H1 (cell line): ENCODE results near the gene CEP128. TPM values are rescaled to one million over a fixed set of nuclear protein-coding genes. Genes with fewer than 3 reads are reported as not detected.

Experiments
- CTCF ChIA-PET: fragments of 300-600 bp; sonication (Branson Sonifier 250); formaldehyde crosslinking; loops from one replicate; lab custom pipeline; 2021; ENCODE audit not compliant: partially characterized antibody; lab: Charles Lee
- POLR2A ChIA-PET: fragments of 300-600 bp; sonication (Branson Sonifier 250); formaldehyde crosslinking; loops from one replicate; lab custom pipeline; 2021; ENCODE audit warnings: inconsistent platforms; ENCODE audit not compliant: partially characterized antibody; lab: Charles Lee
- DNase-seq, 2 experiments: peaks; one replicate each; pipeline versions ENCODE4 v3.0.0 to v3.0.0-alpha.2; 2010 to 2022; ENCODE audit warnings: low spot score in 2 of 2, low read depth in 1 of 2, mixed read lengths in 1 of 2
- FAIRE-seq: peaks from 2 replicates; lab custom pipeline; 2011; peaks lifted over from hg19 to GRCh38; lab: Jason Lieb, UNC
- H2AFZ ChIP-seq: 2 replicates; pipeline ENCODE4 v1.8.1; 2012; ENCODE audit warnings: low read length, inconsistent platforms
- H2AK5ac ChIP-seq: 2 replicates; pipeline ENCODE4 v1.6.1; 2013; ENCODE audit warnings: low read depth, low read length
- H2BK120ac ChIP-seq: replicated peaks from 2 replicates; pipeline ENCODE3; 2013; ENCODE audit warnings: low read depth, low read length, inconsistent platforms
- H2BK12ac ChIP-seq: 2 replicates; pipeline ENCODE4 v1.6.1; 2013; ENCODE audit warnings: low read depth, low read length
- H2BK15ac ChIP-seq: 2 replicates; pipeline ENCODE4 v1.6.1; 2013; ENCODE audit warnings: low read length
- H2BK20ac ChIP-seq: 2 replicates; pipeline ENCODE4 v1.6.1; 2013; ENCODE audit warnings: low read length
- H2BK5ac ChIP-seq: 2 replicates; pipeline ENCODE4 v1.6.1; 2013; ENCODE audit warnings: low read depth, low read length
- H3K14ac ChIP-seq: 2 replicates; pipeline ENCODE4 v1.6.1; 2013; ENCODE audit warnings: inconsistent platforms; ENCODE audit not compliant: insufficient read length
- H3K18ac ChIP-seq: 2 replicates; pipeline ENCODE4 v1.6.1; 2013; ENCODE audit warnings: low read length; ENCODE audit errors: extremely low read depth
- H3K23ac ChIP-seq: 2 replicates; pipeline ENCODE4 v1.6.1; 2013; ENCODE audit warnings: inconsistent platforms; ENCODE audit not compliant: insufficient read length
- H3K23me2 ChIP-seq: 2 replicates; pipeline ENCODE4 v1.6.1; 2013; ENCODE audit warnings: low read depth, low read length
- H3K27ac ChIP-seq: 2 replicates; pipeline ENCODE4 v1.6.1; 2011; ENCODE audit warnings: low read depth, low read length, inconsistent platforms
- H3K27me3 ChIP-seq, 4 experiments: replicated peaks in 1 of 4; 1 replicate in 1 of 4; 2 replicates in 3 of 4; pipeline versions ENCODE4 v1.6.1 to v1.8.1; 2011 to 2013; ENCODE audit warnings: low read length in 3 of 4, mild to moderate bottlenecking in 3 of 4, inconsistent platforms in 2 of 4, mixed read lengths in 2 of 4, moderate library complexity in 1 of 4; ENCODE audit not compliant: control insufficient read depth in 3 of 4, insufficient read depth in 3 of 4; ENCODE audit errors: extremely low read depth in 1 of 4
- H3K36me3 ChIP-seq, 4 experiments: 2 replicates each; pipeline versions ENCODE4 v1.6.1 to v1.8.1; 2011 to 2013; ENCODE audit warnings: mild to moderate bottlenecking in 4 of 4, low read length in 3 of 4, moderate library complexity in 2 of 4, control low read depth in 1 of 4, inconsistent platforms in 1 of 4; ENCODE audit not compliant: insufficient read depth in 4 of 4, control insufficient read depth in 2 of 4
- H3K4ac ChIP-seq: replicated peaks from 2 replicates; pipeline ENCODE3; 2013; ENCODE audit warnings: low read length, low read depth, mixed read lengths, inconsistent platforms; ENCODE audit not compliant: insufficient read length
- H3K4me1 ChIP-seq, 4 experiments: replicated peaks in 1 of 4; 1 replicate in 1 of 4; 2 replicates in 3 of 4; pipeline versions ENCODE4 v1.6.1 to v1.8.1; 2011 to 2013; ENCODE audit warnings: low read length in 3 of 4, inconsistent platforms in 2 of 4, mixed read lengths in 1 of 4; ENCODE audit not compliant: insufficient read depth in 4 of 4, control insufficient read depth in 3 of 4
- H3K4me2 ChIP-seq, 2 experiments: 2 replicates each; pipeline versions ENCODE4 v1.6.1 to v1.8.1; 2011 to 2013; ENCODE audit warnings: low read depth in 2 of 2, low read length in 2 of 2, control low read depth in 1 of 2, inconsistent platforms in 1 of 2, mild to moderate bottlenecking in 1 of 2; ENCODE audit not compliant: insufficient read depth in 1 of 2
- H3K4me3 ChIP-seq, 4 experiments: fragments of 200-600, 300-600 bp in 1 of 4; sonication (generic), shearing (Covaris generic), sonication (Bioruptor Twin) in 1 of 4; 2 replicates each; pipeline versions ENCODE4 v1.5.1 to v1.8.1; 2011 to 2016; ENCODE audit warnings: low read length in 4 of 4, low read depth in 3 of 4, control low read depth in 2 of 4, inconsistent platforms in 2 of 4, mild to moderate bottlenecking in 2 of 4, mixed read lengths in 1 of 4, moderate library complexity in 1 of 4; ENCODE audit not compliant: insufficient read depth in 2 of 4; ENCODE audit errors: extremely low read depth in 1 of 4
- H3K56ac ChIP-seq: replicated peaks from 2 replicates; pipeline ENCODE3; 2013; ENCODE audit warnings: low read depth, mild to moderate bottlenecking, mixed read lengths, low read length, inconsistent platforms; ENCODE audit not compliant: insufficient read length
- H3K79me1 ChIP-seq: 2 replicates; pipeline ENCODE4 v1.6.1; 2013; ENCODE audit warnings: low read depth, low read length, control low read depth
- H3K79me2 ChIP-seq, 2 experiments: 2 replicates each; pipeline versions ENCODE4 v1.6.1 to v1.8.1; 2012 to 2013; ENCODE audit warnings: low read length in 2 of 2, mild to moderate bottlenecking in 2 of 2, inconsistent platforms in 1 of 2; ENCODE audit not compliant: insufficient read depth in 2 of 2, control insufficient read depth in 1 of 2
- H3K9ac ChIP-seq, 4 experiments: replicated peaks in 1 of 4; 1 replicate in 1 of 4; 2 replicates in 3 of 4; pipeline versions ENCODE4 v1.6.1 to v1.8.1; 2011 to 2013; ENCODE audit warnings: low read depth in 3 of 4, low read length in 3 of 4, control low read depth in 2 of 4, mild to moderate bottlenecking in 2 of 4, moderate library complexity in 2 of 4, inconsistent platforms in 1 of 4; ENCODE audit errors: extremely low read depth in 1 of 4
- H3K9me3 ChIP-seq, 2 experiments: 2 replicates each; pipeline versions ENCODE4 v1.6.1 to v1.8.1; 2012 to 2013; ENCODE audit warnings: mild to moderate bottlenecking in 2 of 2, moderate library complexity in 2 of 2, control low read depth in 1 of 2, inconsistent platforms in 1 of 2, low read depth in 1 of 2, low read length in 1 of 2, mixed read lengths in 1 of 2; ENCODE audit not compliant: insufficient read depth in 2 of 2
- H4K20me1 ChIP-seq, 2 experiments: replicated peaks in 1 of 2; 2 replicates each; pipeline versions ENCODE3 to v1.8.1; 2011 to 2013; ENCODE audit warnings: inconsistent platforms in 2 of 2, low read length in 2 of 2, mild to moderate bottlenecking in 1 of 2; ENCODE audit not compliant: insufficient read depth in 2 of 2, control insufficient read depth in 1 of 2
- H4K5ac ChIP-seq: 2 replicates; pipeline ENCODE4 v1.6.1; 2013; ENCODE audit warnings: low read length, low read depth, mixed read lengths, inconsistent platforms; ENCODE audit not compliant: insufficient read length
- H4K8ac ChIP-seq: 2 replicates; pipeline ENCODE4 v1.8.0; 2013; ENCODE audit warnings: mild to moderate bottlenecking, moderate library complexity, low read length, inconsistent platforms; ENCODE audit not compliant: insufficient read depth; ENCODE audit errors: extremely low read depth
- H4K91ac ChIP-seq: replicated peaks from 2 replicates; pipeline ENCODE3; 2013; ENCODE audit warnings: low read length, mixed read lengths, inconsistent platforms; ENCODE audit not compliant: insufficient read length
- KDM4A ChIP-seq: IDR thresholded peaks from one replicate; pipeline ENCODE4 v1.7.1; 2012; ENCODE audit warnings: low read depth, mild to moderate bottlenecking, moderate library complexity, low read length, inconsistent platforms; ENCODE audit not compliant: severe bottlenecking
- WGBS, 2 experiments: shearing (Covaris generic) in 1 of 2; methylation state at CpG; one replicate each; pipeline versions ENCODE4 v1.1.6 to v1.1.7; 2013 to 2015; ENCODE audit warnings: low lambda C conversion rate in 2 of 2, mixed read lengths in 2 of 2, inconsistent platforms in 1 of 2, low coverage in 1 of 2, missing lambda C conversion rate in 1 of 2; ENCODE audit not compliant: insufficient replicate concordance in 2 of 2, insufficient coverage in 1 of 2, insufficient read length in 1 of 2; ENCODE audit errors: extremely low coverage in 1 of 2, missing lambda C conversion rate in 1 of 2; 5-methylcytosine and 5-hydroxymethylcytosine counted together
- polyA plus RNA-seq, 7 experiments: library from polyadenylated mRNA; depleted of rRNA in 3 of 7; stranded (reverse) in 5 of 7; unstranded in 2 of 7; fragments of >200 nt in 5 of 7; fragments of 200-250 nt in 2 of 7; gene quantifications; 1 replicate in 5 of 7; 2 replicates in 1 of 7; 4 replicates in 1 of 7; pipeline versions ENCODE4 v1.2.1 to v1.2.3, GENCODE V29; 2011 to 2013; ENCODE audit warnings: missing spikeins in 2 of 7, mixed read lengths in 2 of 7
- total RNA-seq: library from RNA; stranded (reverse); fragmentation: NEBNext Ultra II Directional; extraction: Animal tissue kit (Norgen Biotek cat#: 25700); gene quantifications from 2 replicates; pipeline ENCODE4 v1.2.1, GENCODE V29; 2021
- TF ChIP-seq, protein P1 (sequence below), 3 experiments: IDR thresholded peaks; 1 replicate in 2 of 3; 2 replicates in 1 of 3; pipeline versions ENCODE4 v1.5.1 to v1.6.1; 2011; ENCODE audit warnings: low read length in 3 of 3, mild to moderate bottlenecking in 3 of 3, inconsistent platforms in 2 of 3, low read depth in 1 of 3, moderate library complexity in 1 of 3; ENCODE audit not compliant: insufficient read depth in 1 of 3; ENCODE audit errors: control extremely low read depth in 1 of 3

The CEP128 gene
- total and polyA plus RNA-seq, 2 of the 8 experiments (the other 6 are each of a cell fraction or from before 2014, with no cell fraction given): 1.9 to 17.0 TPM

DNA sequence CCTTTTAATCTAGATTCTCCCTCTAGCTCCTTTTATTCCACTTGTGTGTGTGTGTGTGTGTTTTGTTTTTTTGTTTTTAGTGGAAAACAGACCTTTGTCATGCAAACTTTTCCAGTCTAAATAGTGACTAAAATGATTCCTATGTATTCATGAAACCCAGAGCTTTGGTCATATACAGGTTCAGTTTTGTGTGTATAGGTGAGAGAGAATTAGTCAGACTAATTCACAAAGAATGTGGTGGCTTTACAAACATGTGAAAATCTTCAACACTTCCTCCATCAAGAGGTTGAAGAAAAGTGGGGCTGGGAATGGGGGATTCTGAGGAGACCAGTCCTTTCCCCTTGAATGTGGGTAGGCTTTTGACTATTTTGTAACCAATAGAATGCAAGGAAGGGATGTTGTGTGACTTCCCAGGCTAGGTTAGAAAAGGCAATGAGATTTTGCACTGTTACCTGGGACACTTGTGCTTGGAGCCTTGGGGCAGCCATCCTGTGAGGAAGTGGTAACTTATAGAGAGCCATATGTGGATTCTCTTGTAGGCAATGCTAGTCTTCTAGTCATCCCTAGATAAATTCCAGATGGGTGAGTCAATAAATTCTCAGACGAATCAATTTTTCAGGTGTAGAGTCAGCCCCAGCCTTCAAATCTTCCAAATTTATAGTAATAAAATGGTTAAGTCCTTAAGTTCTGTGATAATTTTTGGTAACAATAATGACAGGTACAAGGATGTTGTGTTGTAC lies 236.1 kb downstream of the CEP128 start:
- Histone ChIP-seq H3K4ac (no peak overlapping the region), H3K23ac (no peak overlapping the region), H3K4me2 (no peak overlapping the region), H2BK120ac (no peak overlapping the region), H3K4me3 (no peak overlapping the region), H2BK20ac (no peak overlapping the region), H2BK15ac (no peak overlapping the region), H3K18ac (no peak overlapping the region), H3K14ac (no peak overlapping the region), H4K5ac (no peak overlapping the region), H3K27ac (no peak overlapping the region), H2AK5ac (no peak overlapping the region), H3K79me2 (no peaks in the 10 kb centered on the region), H3K56ac (no peak overlapping the region), H3K9me3 (no peaks in the 10 kb centered on the region), H2AFZ (no peak overlapping the region), H3K4me1 (no peaks in the 10 kb centered on the region), H3K79me1 (no peaks in the 10 kb centered on the region), H2BK12ac (no peak overlapping the region), H3K23me2 (no peaks in the 10 kb centered on the region), H3K27me3 (no peaks in the 10 kb centered on the region), H3K36me3 (no peaks in the 10 kb centered on the region), H4K20me1 (no peaks in the 10 kb centered on the region), H3K9ac (no peak overlapping the region), H2BK5ac (no peak overlapping the region), H4K91ac (no peak overlapping the region)
- POLR2A ChIA-PET: no interaction called here
- FAIRE-seq: no peak
- CTCF ChIA-PET: no interaction called here
- no peak for DNase-seq
- 94% methylated on average over 1 of the region's 1 CpG; no CpG with 5 or more reads in 1 of the 2 experiments for WGBS, 2 experiments
- TF ChIP-seq KDM4A: no peak
- TF ChIP-seq, protein P1, sequence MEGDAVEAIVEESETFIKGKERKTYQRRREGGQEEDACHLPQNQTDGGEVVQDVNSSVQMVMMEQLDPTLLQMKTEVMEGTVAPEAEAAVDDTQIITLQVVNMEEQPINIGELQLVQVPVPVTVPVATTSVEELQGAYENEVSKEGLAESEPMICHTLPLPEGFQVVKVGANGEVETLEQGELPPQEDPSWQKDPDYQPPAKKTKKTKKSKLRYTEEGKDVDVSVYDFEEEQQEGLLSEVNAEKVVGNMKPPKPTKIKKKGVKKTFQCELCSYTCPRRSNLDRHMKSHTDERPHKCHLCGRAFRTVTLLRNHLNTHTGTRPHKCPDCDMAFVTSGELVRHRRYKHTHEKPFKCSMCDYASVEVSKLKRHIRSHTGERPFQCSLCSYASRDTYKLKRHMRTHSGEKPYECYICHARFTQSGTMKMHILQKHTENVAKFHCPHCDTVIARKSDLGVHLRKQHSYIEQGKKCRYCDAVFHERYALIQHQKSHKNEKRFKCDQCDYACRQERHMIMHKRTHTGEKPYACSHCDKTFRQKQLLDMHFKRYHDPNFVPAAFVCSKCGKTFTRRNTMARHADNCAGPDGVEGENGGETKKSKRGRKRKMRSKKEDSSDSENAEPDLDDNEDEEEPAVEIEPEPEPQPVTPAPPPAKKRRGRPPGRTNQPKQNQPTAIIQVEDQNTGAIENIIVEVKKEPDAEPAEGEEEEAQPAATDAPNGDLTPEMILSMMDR (IDR thresholded peaks at IDR 0.05; ENCODE audit: control extremely low read depth in 1 of 3, insufficient read depth in 1 of 3, low read depth in 1 of 3, low read length in 3 of 3): no peak
- TF ChIP-seq, all 59 proteins: peak for 0
- no peak overlapping the region for H4K8ac ChIP-seq
